ENCODE results near the gene TTLL9. TPM values are rescaled to one million over a fixed set of nuclear protein-coding genes. Genes with fewer than 3 reads are reported as not detected.

TTLL9 gene
- polyA plus RNA-seq, 1 donor (not counting 4 experiments of a cell fraction or from before 2014, with no cell fraction given) = not detected

DNA sequence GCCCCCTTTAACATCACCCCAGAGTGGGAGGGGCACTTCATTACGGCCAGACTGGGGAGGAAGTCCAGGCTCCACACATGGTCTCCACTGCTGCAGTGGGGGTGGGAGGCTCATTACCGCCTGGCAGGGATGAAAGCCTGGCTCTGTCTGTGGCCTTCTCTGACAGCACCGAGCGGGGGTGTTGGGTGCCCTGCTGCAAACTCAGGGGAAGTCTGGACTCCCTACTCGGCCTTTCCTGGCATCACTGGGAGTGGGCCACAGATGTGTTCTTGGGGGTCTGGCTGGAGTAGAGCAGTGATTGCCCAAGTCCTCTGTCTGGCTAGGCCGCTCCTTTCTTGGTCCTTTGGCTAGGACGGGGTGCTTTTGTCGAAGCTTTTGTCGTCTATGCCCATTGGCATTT lies 27.1 kb downstream of the TTLL9 start:
- Histone ChIP-seq H3K9ac (ENCODE audit: control insufficient read depth, extremely low read depth, insufficient read depth, low read length) (no peak overlapping the region), H3K27ac (ENCODE audit: control insufficient read depth, insufficient read depth, low read length) (no peak overlapping the region), H3K9me3 (ENCODE audit: control insufficient read depth, low read depth, low read length) (no peaks in the 10 kb centered on the region), H3K9me1 (ENCODE audit: control insufficient read depth, extremely low read depth, insufficient read depth, low read length) (no peaks in the 10 kb centered on the region), H3K79me2 (ENCODE audit: control insufficient read depth, insufficient read depth, low read length) (no peaks in the 10 kb centered on the region), H3K36me3 (ENCODE audit: control insufficient read depth in 2 of 2, extremely low read depth in 1 of 2, insufficient read depth in 2 of 2, low read length in 2 of 2) (no peaks in the 10 kb centered on the region), H3K27me3 (ENCODE audit: control insufficient read depth, extremely low read depth, insufficient read depth, low read length) (no peaks in the 10 kb centered on the region), H3K4me1 (ENCODE audit: control insufficient read depth, extremely low read depth, insufficient read depth, low read length) (no peaks in the 10 kb centered on the region), H3K4me2 (ENCODE audit: control insufficient read depth, extremely low read depth, insufficient read depth, low read depth, low read length) (no peak overlapping the region), H4K20me1 (ENCODE audit: control insufficient read depth, extremely low read depth, insufficient read depth, low read length) (no peaks in the 10 kb centered on the region), H3K4me3 (ENCODE audit: control insufficient read depth in 2 of 3, extremely low read depth in 1 of 3, insufficient read depth in 2 of 3, low read depth in 1 of 3, low read length in 3 of 3) (no peak overlapping the region), H2AFZ (ENCODE audit: control insufficient read depth, low read length) (no peak overlapping the region)
- dilution Hi-C loops (cut with MboI; ENCODE audit: extremely low pct_ligation_motif_present, low sequenced_read_pairs) = no loop called here
- DNase-seq (ENCODE audit: low read depth, low spot score) (no peak), FAIRE-seq (no peak)
- no peak for TF ChIP-seq EZH2 (IDR thresholded peaks at IDR 0.05; ENCODE audit: low read length)
- TF ChIP-seq, protein P1, sequence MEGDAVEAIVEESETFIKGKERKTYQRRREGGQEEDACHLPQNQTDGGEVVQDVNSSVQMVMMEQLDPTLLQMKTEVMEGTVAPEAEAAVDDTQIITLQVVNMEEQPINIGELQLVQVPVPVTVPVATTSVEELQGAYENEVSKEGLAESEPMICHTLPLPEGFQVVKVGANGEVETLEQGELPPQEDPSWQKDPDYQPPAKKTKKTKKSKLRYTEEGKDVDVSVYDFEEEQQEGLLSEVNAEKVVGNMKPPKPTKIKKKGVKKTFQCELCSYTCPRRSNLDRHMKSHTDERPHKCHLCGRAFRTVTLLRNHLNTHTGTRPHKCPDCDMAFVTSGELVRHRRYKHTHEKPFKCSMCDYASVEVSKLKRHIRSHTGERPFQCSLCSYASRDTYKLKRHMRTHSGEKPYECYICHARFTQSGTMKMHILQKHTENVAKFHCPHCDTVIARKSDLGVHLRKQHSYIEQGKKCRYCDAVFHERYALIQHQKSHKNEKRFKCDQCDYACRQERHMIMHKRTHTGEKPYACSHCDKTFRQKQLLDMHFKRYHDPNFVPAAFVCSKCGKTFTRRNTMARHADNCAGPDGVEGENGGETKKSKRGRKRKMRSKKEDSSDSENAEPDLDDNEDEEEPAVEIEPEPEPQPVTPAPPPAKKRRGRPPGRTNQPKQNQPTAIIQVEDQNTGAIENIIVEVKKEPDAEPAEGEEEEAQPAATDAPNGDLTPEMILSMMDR (optimal IDR thresholded peaks at IDR 0.05 in 1 of 3, IDR thresholded peaks at IDR 0.05 in 1 of 3, conservative IDR thresholded peaks at IDR 0.05 in 1 of 3; ENCODE audit: extremely low read depth in 1 of 3, insufficient read depth in 2 of 3, low read length in 3 of 3) = no peak

DNA sequence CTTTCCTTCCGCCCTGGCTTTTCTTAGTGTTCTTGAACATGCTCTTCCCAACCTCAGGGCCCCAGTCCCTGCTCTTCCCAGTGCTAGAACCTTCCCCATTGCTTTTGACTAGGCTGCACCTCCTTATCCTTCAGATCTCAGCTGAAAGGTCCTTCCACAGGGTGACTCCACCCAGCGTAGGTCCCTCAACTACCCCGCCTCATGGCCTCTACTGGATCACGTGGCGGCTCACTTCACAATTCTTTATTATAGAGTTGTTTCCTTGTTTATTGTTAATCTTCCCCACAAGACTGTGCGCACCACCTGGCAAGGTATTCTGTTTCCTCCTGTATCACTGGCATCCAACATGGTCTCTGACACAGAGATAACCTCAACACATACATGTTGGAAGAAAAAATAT lies 31.2 kb downstream of the TTLL9 start:
- dilution Hi-C loops (cut with MboI; ENCODE audit: extremely low pct_ligation_motif_present, low sequenced_read_pairs) = no loop called here
- no peak for DNase-seq (ENCODE audit: low read depth, low spot score)

More for the DNA sequence above, 31.2 kb downstream of the TTLL9 start:
- Histone ChIP-seq H3K36me3 (ENCODE audit: control insufficient read depth in 2 of 2, extremely low read depth in 1 of 2, insufficient read depth in 2 of 2, low read length in 2 of 2) (no peaks in the 10 kb centered on the region), H3K9ac (ENCODE audit: control insufficient read depth, extremely low read depth, insufficient read depth, low read length) (no peak overlapping the region), H3K9me1 (ENCODE audit: control insufficient read depth, extremely low read depth, insufficient read depth, low read length) (no peaks in the 10 kb centered on the region), H4K20me1 (ENCODE audit: control insufficient read depth, extremely low read depth, insufficient read depth, low read length) (no peaks in the 10 kb centered on the region), H3K4me2 (ENCODE audit: control insufficient read depth, extremely low read depth, insufficient read depth, low read depth, low read length) (no peak overlapping the region), H3K27me3 (ENCODE audit: control insufficient read depth, extremely low read depth, insufficient read depth, low read length) (no peaks in the 10 kb centered on the region), H3K4me1 (ENCODE audit: control insufficient read depth, extremely low read depth, insufficient read depth, low read length) (no peaks in the 10 kb centered on the region), H3K27ac (ENCODE audit: control insufficient read depth, insufficient read depth, low read length) (no peak overlapping the region), H2AFZ (ENCODE audit: control insufficient read depth, low read length) (no peak overlapping the region), H3K9me3 (ENCODE audit: control insufficient read depth, low read depth, low read length) (no peaks in the 10 kb centered on the region), H3K4me3 (ENCODE audit: control insufficient read depth in 2 of 3, extremely low read depth in 1 of 3, insufficient read depth in 2 of 3, low read depth in 1 of 3, low read length in 3 of 3) (no peak overlapping the region), H3K79me2 (ENCODE audit: control insufficient read depth, insufficient read depth, low read length) (no peaks in the 10 kb centered on the region)
- no peak for TF ChIP-seq EZH2 (IDR thresholded peaks at IDR 0.05; ENCODE audit: low read length)
- TF ChIP-seq, protein P1 (optimal IDR thresholded peaks at IDR 0.05 in 1 of 3, IDR thresholded peaks at IDR 0.05 in 1 of 3, conservative IDR thresholded peaks at IDR 0.05 in 1 of 3; ENCODE audit: extremely low read depth in 1 of 3, insufficient read depth in 2 of 3, low read length in 3 of 3) = no peak
- no peak for FAIRE-seq
